WTC11 (cell line): ENCODE measurements around the gene TSPAN33. TPM values are rescaled to one million over a fixed set of nuclear protein-coding genes. Genes with fewer than 3 reads are reported as not detected.
"Not testable (repeated sequence)": the region's sequence is repeated elsewhere in the genome, so short reads cannot be mapped to it uniquely, and the experiment has no call there.

Source experiments
- ATAC-seq: fragments of 200-7000 bp; cut with Tn5 transposase; 2 replicates; pipeline ENCODE4 v1.10.0; 2021; ENCODE audit warnings: mild to moderate bottlenecking, moderate library complexity
- CTCF ChIA-PET: fragments of 300-600 bp; sonication (Branson Sonifier 250); formaldehyde crosslinking; loops from one replicate; lab custom pipeline; 2021; ENCODE audit warnings: antibody characterized with exemption; lab: Charles Lee
- POLR2A ChIA-PET: fragments of 350-600 bp; sonication (Branson Sonifier 250); formaldehyde crosslinking; loops from one replicate; lab custom pipeline; 2021; ENCODE audit warnings: antibody characterized with exemption; lab: Charles Lee
- DNase-seq: peaks from one replicate; pipeline ENCODE4 v3.0.0; 2021; ENCODE audit warnings: low spot score
- H3K27ac Mint-ChIP-seq: 2 replicates; pipeline ENCODE4 v1.8.0; 2021; ENCODE audit warnings: mixed read lengths
- H3K27me3 Mint-ChIP-seq: 2 replicates; pipeline ENCODE4 v1.8.0; 2021; ENCODE audit warnings: low read depth, mild to moderate bottlenecking, moderate library complexity, mixed read lengths
- H3K36me3 Mint-ChIP-seq: 2 replicates; pipeline ENCODE4 v1.8.0; 2021; ENCODE audit warnings: mixed read lengths
- H3K4me1 Mint-ChIP-seq: 2 replicates; pipeline ENCODE4 v1.8.0; 2022; ENCODE audit warnings: mixed read lengths
- H3K4me3 Mint-ChIP-seq: 2 replicates; pipeline ENCODE4 v1.8.0; 2021; ENCODE audit warnings: mild to moderate bottlenecking, moderate library complexity, mixed read lengths
- H3K9me3 Mint-ChIP-seq: 2 replicates; pipeline ENCODE4 v1.8.0; 2021; ENCODE audit warnings: mixed read lengths
- NFATC4 ChIP-seq: fragments of 250-450 bp; sonication (Bioruptor Pico); IDR thresholded peaks from 2 replicates; pipeline ENCODE4 v1.9.0; 2021; ENCODE audit warnings: mild to moderate bottlenecking
- NR1H2 ChIP-seq: sonication (generic); formaldehyde crosslinking; IDR thresholded peaks from 2 replicates; pipeline ENCODE4 v1.9.0; 2021; ENCODE audit warnings: mild to moderate bottlenecking, moderate library complexity, missing genetic modification reagents
- TCF7 ChIP-seq: sonication (generic); formaldehyde crosslinking; IDR thresholded peaks from 2 replicates; pipeline ENCODE4 v1.8.0; 2022; ENCODE audit warnings: mild to moderate bottlenecking, low read depth, missing genetic modification reagents, moderate library complexity
- ZNF396 ChIP-seq: fragments of 250-450 bp; sonication (Bioruptor Pico); IDR thresholded peaks from 2 replicates; pipeline ENCODE4 v1.8.0; 2021; ENCODE audit warnings: mild to moderate bottlenecking, moderate library complexity, borderline replicate concordance
- total RNA-seq: library from RNA; stranded (reverse); gene quantifications from 3 replicates; pipeline ENCODE4 v1.2.3, GENCODE V29; 2021
- TF ChIP-seq, protein P1 (sequence below): sonication (generic); formaldehyde crosslinking; IDR thresholded peaks from 2 replicates; pipeline ENCODE4 v1.8.1; 2023; ENCODE audit warnings: mild to moderate bottlenecking, missing genetic modification reagents, moderate library complexity
- TF ChIP-seq, protein P2 (sequence below): sonication (generic); formaldehyde crosslinking; IDR thresholded peaks from 2 replicates; pipeline ENCODE4 v1.8.0; 2022; ENCODE audit warnings: mild to moderate bottlenecking, missing genetic modification reagents
- TF ChIP-seq, protein P3 (sequence below): fragments of 250-450 bp; sonication (Bioruptor Pico); IDR thresholded peaks from 2 replicates; pipeline ENCODE4 v1.9.0; 2021; ENCODE audit warnings: mild to moderate bottlenecking
- TF ChIP-seq, protein P4 (sequence below): sonication (generic); formaldehyde crosslinking; IDR thresholded peaks from 2 replicates; pipeline ENCODE4 v1.8.0; 2022; ENCODE audit warnings: mild to moderate bottlenecking, missing genetic modification reagents
- TF ChIP-seq, protein P5 (sequence below): fragments of 250-450 bp; sonication (Bioruptor Pico); IDR thresholded peaks from 2 replicates; pipeline ENCODE4 v1.9.0; 2021; ENCODE audit warnings: mild to moderate bottlenecking, borderline replicate concordance
- TF ChIP-seq, protein P6 (sequence below): fragments of 250-450 bp; sonication (Bioruptor Pico); IDR thresholded peaks from 2 replicates; pipeline ENCODE4 v2.1.2; 2022; ENCODE audit warnings: mild to moderate bottlenecking, moderate library complexity
- TF ChIP-seq, protein P7 (sequence below): sonication (generic); formaldehyde crosslinking; conservative IDR thresholded peaks from 2 replicates; pipeline ENCODE4 v1.8.1; 2022; ENCODE audit warnings: mild to moderate bottlenecking, missing genetic modification reagents

The TSPAN33 gene
- total RNA-seq, 1 experiment from 2014 or later, result 30.0 TPM

DNA sequence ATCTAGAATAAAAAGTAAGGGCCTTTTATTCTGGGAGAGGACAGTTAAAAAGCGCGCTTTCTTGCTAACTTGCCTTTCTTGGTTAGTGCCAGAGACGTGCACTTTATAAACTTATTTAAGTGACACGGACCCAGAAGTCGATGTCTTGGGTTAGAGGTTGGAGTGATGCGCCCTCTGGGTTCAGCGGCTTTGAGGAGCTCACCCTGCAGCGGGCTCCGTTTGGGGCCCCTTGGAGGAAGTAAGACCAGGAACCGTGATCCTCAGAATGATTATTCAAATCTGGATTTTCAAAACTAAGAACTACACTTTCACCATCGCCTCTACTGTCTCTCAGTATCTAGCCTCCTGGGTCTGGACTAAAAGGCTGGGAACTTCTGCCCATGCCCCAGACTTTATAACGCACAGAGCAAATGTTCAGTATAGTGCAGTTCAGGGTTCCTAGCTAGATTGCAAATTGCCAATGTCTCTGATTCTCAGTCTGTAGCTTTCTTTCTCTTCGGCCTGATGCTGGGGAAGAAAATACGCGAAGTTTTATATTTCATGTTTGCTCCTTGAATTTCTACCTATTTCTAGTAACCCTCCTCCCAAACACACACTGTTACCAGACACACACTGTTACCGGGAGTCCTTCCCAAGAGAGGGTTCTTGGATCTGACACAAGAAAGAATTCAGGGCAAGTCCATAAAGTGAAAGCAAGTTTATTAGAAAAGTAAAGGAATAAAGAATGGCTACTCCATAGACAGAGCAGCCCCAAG lies 25.4 kb downstream of the TSPAN33 start (continued):
- TF ChIP-seq, protein P1, sequence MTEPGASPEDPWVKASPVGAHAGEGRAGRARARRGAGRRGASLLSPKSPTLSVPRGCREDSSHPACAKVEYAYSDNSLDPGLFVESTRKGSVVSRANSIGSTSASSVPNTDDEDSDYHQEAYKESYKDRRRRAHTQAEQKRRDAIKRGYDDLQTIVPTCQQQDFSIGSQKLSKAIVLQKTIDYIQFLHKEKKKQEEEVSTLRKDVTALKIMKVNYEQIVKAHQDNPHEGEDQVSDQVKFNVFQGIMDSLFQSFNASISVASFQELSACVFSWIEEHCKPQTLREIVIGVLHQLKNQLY, result no peak
- TF ChIP-seq, protein P2, sequence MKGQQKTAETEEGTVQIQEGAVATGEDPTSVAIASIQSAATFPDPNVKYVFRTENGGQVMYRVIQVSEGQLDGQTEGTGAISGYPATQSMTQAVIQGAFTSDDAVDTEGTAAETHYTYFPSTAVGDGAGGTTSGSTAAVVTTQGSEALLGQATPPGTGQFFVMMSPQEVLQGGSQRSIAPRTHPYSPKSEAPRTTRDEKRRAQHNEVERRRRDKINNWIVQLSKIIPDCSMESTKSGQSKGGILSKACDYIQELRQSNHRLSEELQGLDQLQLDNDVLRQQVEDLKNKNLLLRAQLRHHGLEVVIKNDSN (CRISPR knock-in tag), result no peak
- TF ChIP-seq TCF7 (CRISPR knock-in tag) (no peak), NFATC4 (CRISPR knock-in tag) (peak; percentile 43)

DNA sequence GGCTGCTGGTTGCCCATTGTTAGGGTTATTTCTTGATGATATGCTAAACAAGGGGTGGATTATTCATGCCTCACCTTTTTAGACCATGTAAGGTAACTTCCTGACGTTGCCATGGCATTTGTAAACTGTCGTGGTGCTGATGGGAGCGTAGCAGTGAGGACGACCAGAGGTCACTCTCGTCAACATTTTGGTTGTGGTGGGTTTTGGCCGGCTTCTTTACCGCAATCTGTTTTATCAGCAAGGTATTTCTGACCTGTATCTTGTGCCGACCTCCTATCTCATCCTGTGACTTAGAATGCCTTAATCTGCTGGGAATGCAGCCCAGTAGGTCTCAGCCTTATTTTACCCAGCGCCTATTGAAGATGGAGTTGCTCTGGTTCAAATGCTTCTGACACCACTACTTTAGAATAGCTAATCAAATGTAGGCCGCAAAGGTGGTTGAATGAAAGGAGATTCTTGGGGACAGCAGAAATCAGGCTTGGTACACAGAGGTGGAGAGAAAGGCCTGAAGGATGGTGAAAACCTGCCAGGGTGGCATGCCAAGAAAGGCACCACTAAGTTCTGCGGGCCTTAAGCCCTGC lies 26.0 kb downstream of the TSPAN33 start:
- Mint-ChIP-seq H3K27ac (peak overlapping the region; percentile 89), H3K9me3 (peaks cover 4% of the 10 kb centered on the region), H3K36me3 (peaks cover 13% of the 10 kb centered on the region), H3K4me1 (peaks cover 39% of the 10 kb centered on the region), H3K4me3 (peak overlapping the region; percentile 77), H3K27me3 (no peaks in the 10 kb centered on the region; the same call in none of the 2 replicates)
- CTCF ChIA-PET, result interaction anchor here (1.5 to 1.9 kb wide), 2 partner anchors 43 to 48 kb away, joined by 9 to 14 read pairs; no protein-coding TSS in a partner anchor
- POLR2A ChIA-PET, result interaction anchor here (1.5 to 3.2 kb wide), 2 partner anchors 18 to 263 kb away, joined by 3 to 27 read pairs; partner anchors contain the start of genes SMO and STRIP2
- ATAC-seq (peak; percentile 3; the same call in 1 of the 2 replicates), DNase-seq (peak; percentile 52)
- TF ChIP-seq, protein P3, sequence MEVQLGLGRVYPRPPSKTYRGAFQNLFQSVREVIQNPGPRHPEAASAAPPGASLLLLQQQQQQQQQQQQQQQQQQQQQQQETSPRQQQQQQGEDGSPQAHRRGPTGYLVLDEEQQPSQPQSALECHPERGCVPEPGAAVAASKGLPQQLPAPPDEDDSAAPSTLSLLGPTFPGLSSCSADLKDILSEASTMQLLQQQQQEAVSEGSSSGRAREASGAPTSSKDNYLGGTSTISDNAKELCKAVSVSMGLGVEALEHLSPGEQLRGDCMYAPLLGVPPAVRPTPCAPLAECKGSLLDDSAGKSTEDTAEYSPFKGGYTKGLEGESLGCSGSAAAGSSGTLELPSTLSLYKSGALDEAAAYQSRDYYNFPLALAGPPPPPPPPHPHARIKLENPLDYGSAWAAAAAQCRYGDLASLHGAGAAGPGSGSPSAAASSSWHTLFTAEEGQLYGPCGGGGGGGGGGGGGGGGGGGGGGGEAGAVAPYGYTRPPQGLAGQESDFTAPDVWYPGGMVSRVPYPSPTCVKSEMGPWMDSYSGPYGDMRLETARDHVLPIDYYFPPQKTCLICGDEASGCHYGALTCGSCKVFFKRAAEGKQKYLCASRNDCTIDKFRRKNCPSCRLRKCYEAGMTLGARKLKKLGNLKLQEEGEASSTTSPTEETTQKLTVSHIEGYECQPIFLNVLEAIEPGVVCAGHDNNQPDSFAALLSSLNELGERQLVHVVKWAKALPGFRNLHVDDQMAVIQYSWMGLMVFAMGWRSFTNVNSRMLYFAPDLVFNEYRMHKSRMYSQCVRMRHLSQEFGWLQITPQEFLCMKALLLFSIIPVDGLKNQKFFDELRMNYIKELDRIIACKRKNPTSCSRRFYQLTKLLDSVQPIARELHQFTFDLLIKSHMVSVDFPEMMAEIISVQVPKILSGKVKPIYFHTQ (CRISPR knock-in tag), result 0 out of 2 replicates have a peak, but pooled peaks have one; percentile 36
- TF ChIP-seq, protein P4, sequence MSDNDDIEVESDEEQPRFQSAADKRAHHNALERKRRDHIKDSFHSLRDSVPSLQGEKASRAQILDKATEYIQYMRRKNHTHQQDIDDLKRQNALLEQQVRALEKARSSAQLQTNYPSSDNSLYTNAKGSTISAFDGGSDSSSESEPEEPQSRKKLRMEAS, result 0 out of 2 replicates have a peak, but pooled peaks have one; percentile 36
- TF ChIP-seq, protein P5, sequence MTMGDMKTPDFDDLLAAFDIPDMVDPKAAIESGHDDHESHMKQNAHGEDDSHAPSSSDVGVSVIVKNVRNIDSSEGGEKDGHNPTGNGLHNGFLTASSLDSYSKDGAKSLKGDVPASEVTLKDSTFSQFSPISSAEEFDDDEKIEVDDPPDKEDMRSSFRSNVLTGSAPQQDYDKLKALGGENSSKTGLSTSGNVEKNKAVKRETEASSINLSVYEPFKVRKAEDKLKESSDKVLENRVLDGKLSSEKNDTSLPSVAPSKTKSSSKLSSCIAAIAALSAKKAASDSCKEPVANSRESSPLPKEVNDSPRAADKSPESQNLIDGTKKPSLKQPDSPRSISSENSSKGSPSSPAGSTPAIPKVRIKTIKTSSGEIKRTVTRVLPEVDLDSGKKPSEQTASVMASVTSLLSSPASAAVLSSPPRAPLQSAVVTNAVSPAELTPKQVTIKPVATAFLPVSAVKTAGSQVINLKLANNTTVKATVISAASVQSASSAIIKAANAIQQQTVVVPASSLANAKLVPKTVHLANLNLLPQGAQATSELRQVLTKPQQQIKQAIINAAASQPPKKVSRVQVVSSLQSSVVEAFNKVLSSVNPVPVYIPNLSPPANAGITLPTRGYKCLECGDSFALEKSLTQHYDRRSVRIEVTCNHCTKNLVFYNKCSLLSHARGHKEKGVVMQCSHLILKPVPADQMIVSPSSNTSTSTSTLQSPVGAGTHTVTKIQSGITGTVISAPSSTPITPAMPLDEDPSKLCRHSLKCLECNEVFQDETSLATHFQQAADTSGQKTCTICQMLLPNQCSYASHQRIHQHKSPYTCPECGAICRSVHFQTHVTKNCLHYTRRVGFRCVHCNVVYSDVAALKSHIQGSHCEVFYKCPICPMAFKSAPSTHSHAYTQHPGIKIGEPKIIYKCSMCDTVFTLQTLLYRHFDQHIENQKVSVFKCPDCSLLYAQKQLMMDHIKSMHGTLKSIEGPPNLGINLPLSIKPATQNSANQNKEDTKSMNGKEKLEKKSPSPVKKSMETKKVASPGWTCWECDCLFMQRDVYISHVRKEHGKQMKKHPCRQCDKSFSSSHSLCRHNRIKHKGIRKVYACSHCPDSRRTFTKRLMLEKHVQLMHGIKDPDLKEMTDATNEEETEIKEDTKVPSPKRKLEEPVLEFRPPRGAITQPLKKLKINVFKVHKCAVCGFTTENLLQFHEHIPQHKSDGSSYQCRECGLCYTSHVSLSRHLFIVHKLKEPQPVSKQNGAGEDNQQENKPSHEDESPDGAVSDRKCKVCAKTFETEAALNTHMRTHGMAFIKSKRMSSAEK (CRISPR knock-in tag), result peak; percentile 89
- TF ChIP-seq, protein P6, sequence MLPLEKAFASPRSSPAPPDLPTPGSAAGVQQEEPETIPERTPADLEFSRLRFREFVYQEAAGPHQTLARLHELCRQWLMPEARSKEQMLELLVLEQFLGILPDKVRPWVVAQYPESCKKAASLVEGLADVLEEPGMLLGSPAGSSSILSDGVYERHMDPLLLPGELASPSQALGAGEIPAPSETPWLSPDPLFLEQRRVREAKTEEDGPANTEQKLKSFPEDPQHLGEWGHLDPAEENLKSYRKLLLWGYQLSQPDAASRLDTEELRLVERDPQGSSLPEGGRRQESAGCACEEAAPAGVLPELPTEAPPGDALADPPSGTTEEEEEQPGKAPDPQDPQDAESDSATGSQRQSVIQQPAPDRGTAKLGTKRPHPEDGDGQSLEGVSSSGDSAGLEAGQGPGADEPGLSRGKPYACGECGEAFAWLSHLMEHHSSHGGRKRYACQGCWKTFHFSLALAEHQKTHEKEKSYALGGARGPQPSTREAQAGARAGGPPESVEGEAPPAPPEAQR (CRISPR knock-in tag), result peak; percentile 85; the same call in 1 of the 2 replicates
- TF ChIP-seq ZNF396, result peak; percentile 92; the same call in 1 of the 2 replicates
- TF ChIP-seq, protein P7, sequence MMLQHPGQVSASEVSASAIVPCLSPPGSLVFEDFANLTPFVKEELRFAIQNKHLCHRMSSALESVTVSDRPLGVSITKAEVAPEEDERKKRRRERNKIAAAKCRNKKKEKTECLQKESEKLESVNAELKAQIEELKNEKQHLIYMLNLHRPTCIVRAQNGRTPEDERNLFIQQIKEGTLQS (CRISPR knock-in tag), result no peak
- no peak for TF ChIP-seq NR1H2

DNA sequence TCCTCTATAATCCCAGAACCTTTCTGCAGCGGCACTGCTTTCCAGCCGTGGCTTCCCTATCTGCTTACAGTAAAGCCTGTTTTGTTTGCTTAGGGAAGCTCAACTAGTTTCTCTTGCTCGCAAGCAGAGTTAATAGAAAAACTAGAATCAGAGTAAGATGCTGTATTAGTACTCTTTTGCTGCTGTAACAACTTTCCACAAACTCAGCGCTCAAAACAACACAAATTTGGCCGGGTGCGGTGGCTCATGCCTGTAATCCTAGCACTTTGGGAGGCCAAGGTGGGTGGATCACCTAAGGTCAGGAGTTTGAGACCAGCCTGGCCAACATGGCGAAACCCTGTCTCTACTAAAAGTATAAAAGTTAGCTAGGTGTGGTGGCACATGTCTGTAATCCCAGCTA lies 29.4 kb downstream of the TSPAN33 start:
- H3K27me3 Mint-ChIP-seq, H3K4me3 Mint-ChIP-seq, POLR2A ChIA-PET, H3K36me3 Mint-ChIP-seq, DNase-seq, ATAC-seq, H3K9me3 Mint-ChIP-seq, H3K27ac Mint-ChIP-seq: not testable (repeated sequence)
- peaks cover 23% of the 10 kb centered on the region for H3K4me1 Mint-ChIP-seq
- CTCF ChIA-PET, result interaction anchor here (0.7 kb wide), 1 partner anchor 40 kb away, joined by 3 read pairs; no protein-coding TSS in a partner anchor
